Thyroid gland (tissue), 4 donors: ENCODE measurements around the gene CREB3L2. TPM values are rescaled to one million over a fixed set of nuclear protein-coding genes. Genes with fewer than 3 reads are reported as not detected.

Experiments used
- DNase-seq, 2 donors: peaks; one replicate each; pipeline ENCODE4 v3.0.0-alpha.2; 2019
- H3K27ac ChIP-seq, 3 donors: fragments of 200-600 bp; sonication (generic); 1 replicate in 2 of 3; 2 replicates in 1 of 3; pipeline ENCODE4 v1.5.1; 2016 to 2019; ENCODE audit warnings: mild to moderate bottlenecking in 1 of 3, moderate library complexity in 1 of 3
- H3K27me3 ChIP-seq: fragments of 200-600 bp; sonication (generic); one replicate; pipeline ENCODE4 v1.5.1; 2019
- H3K36me3 ChIP-seq, 2 donors: fragments of 200-600 bp; sonication (generic); one replicate each; pipeline ENCODE4 v1.5.1; 2016 to 2019
- H3K4me1 ChIP-seq, 2 donors: fragments of 200-600 bp; sonication (generic); one replicate each; pipeline ENCODE4 v1.5.1; 2017 to 2019
- H3K4me3 ChIP-seq, 3 donors: fragments of 200-600 bp; sonication (generic); replicated peaks in 1 of 3; 1 replicate in 2 of 3; 2 replicates in 1 of 3; pipeline ENCODE4 v1.5.1; 2016; ENCODE audit warnings: mild to moderate bottlenecking in 1 of 3
- H3K9me3 ChIP-seq: fragments of 200-600 bp; sonication (generic); one replicate; pipeline ENCODE4 v1.5.1; 2017
- POLR2A ChIP-seq, 2 donors: fragments of 450-650 bp; IDR thresholded peaks; one replicate each; pipeline ENCODE4 v1.6.1; 2017; ENCODE audit warnings: antibody characterized with exemption in 2 of 2, mild to moderate bottlenecking in 2 of 2, moderate library complexity in 1 of 2
- WGBS, 2 donors: methylation state at CpG; one replicate each; pipeline ENCODE4 v1.1.5; 2017; 5-methylcytosine and 5-hydroxymethylcytosine counted together
- intact Hi-C: fragments of 100-400 bp; cut with DNase I; formaldehyde crosslinking; loops from one replicate; pipeline ENCODE4 v1.15.1; 2023
- total RNA-seq, 4 donors: library from RNA; depleted of rRNA; stranded (reverse); fragments of >200 nt; gene quantifications; one replicate each; pipeline ENCODE4 v1.2.3, GENCODE V29; 2016
- TF ChIP-seq, protein P1 (sequence below), 6 experiments: fragments of 200-600 bp in 3 of 6; fragments of 450-650 bp in 3 of 6; sonication (generic) in 3 of 6; IDR thresholded peaks; one replicate each; pipeline ENCODE4 v1.5.1; 2016 to 2019; ENCODE audit warnings: antibody characterized with exemption in 6 of 6, mild to moderate bottlenecking in 2 of 6, inconsistent platforms in 1 of 6, moderate library complexity in 1 of 6

Gene CREB3L2
- total RNA-seq, 4 donors from 2014 or later = 86.1 to 143 (median 103) TPM

DNA sequence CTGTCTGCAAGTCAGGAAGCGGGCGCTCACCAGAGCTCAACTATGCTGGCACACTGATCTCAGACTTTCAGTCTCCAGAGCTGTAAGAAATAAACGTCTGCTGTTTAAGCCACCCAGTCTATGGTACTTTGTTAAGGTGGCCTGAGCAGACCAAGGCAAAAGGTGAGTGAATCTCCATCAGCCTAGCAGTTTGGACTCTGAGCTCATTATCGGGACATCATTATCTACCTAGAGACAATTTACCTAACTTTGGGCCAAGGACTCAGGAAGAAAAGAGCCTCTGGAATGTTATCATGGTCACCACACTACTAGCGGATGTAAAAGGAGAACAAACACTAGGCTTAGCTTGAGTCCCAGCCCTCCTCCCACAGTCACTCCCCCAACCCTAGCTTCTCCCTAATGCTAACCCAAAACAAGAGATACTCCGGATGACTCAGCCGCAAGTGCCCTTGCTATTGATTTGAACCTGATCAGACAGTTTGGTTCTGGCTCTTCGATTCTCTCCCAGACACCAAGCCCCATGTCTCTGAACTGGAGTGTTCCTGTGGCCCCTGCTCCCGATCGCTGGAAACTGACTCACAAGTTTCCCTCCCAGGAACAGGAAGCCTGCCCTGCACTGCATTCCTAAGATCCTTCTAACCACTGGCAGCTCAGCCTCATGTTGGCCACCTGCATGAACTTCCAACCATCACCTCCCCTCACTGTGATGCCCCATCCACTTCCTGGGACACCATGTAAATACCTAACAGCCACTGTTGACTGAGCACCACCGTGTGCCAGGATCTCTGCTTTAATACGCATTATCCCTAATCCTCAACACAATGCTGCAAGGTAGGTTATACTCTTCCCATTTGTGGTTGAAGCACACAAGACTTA is 34.5 kb downstream of the CREB3L2 start:
- H3K27me3 ChIP-seq = no peaks in the 10 kb centered on the region
- no peak overlapping the region for H3K4me3 ChIP-seq
- 74 to 80% methylated on average over 12 of the region's 12 CpGs for WGBS, 2 donors
- TF ChIP-seq POLR2A (IDR thresholded peaks at IDR 0.05) = no peak
- TF ChIP-seq, protein P1, sequence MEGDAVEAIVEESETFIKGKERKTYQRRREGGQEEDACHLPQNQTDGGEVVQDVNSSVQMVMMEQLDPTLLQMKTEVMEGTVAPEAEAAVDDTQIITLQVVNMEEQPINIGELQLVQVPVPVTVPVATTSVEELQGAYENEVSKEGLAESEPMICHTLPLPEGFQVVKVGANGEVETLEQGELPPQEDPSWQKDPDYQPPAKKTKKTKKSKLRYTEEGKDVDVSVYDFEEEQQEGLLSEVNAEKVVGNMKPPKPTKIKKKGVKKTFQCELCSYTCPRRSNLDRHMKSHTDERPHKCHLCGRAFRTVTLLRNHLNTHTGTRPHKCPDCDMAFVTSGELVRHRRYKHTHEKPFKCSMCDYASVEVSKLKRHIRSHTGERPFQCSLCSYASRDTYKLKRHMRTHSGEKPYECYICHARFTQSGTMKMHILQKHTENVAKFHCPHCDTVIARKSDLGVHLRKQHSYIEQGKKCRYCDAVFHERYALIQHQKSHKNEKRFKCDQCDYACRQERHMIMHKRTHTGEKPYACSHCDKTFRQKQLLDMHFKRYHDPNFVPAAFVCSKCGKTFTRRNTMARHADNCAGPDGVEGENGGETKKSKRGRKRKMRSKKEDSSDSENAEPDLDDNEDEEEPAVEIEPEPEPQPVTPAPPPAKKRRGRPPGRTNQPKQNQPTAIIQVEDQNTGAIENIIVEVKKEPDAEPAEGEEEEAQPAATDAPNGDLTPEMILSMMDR (IDR thresholded peaks at IDR 0.05) = no peak
- H3K4me1 ChIP-seq = peaks cover 81 to 93% of the 10 kb centered on the region in 2 donors
- intact Hi-C loops = no loop called here
- no peaks in the 10 kb centered on the region for H3K9me3 ChIP-seq
- H3K36me3 ChIP-seq = no peaks in the 10 kb centered on the region
- peak; percentile 38 to 45 for DNase-seq
- H3K27ac ChIP-seq = peak overlapping the region; percentile 49 to 88 (median 80)

DNA sequence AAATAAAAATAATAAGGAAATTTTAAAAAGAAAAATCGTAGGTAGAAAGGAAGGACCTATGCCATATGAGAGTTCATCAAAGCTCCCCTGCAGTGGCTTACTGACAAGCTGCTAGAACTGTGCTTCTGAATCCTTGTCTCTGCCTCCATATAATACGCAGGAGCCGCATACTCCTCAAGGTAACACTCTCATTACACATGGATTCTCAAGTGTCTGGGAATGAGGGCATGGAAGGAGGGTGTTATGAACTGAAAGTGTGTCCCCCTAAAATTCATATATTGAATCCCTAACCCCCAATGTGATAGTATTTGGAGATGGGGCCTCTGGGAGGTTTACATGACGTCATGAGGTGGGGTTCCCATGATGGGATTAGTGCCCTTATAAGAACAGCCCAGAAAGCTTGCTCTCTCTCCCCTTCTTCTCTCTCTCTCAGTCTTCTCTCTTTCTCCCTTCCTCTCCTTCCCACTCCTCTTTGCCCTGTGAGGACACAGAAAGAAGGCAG is 35.2 kb downstream of the CREB3L2 start:
- no peak for DNase-seq
- Histone ChIP-seq H3K4me1 (peaks cover 81 to 96% of the 10 kb centered on the region in 2 donors), H3K36me3 (no peaks in the 10 kb centered on the region), H3K27me3 (no peaks in the 10 kb centered on the region), H3K4me3 (no peak overlapping the region), H3K9me3 (no peaks in the 10 kb centered on the region), H3K27ac (peak overlapping the region; percentile 49 to 88 (median 80))
- no peak for TF ChIP-seq POLR2A (IDR thresholded peaks at IDR 0.05)
- TF ChIP-seq, protein P1 (IDR thresholded peaks at IDR 0.05) = no peak
- intact Hi-C loops = no loop called here
- 87 to 88% methylated on average over 4 of the region's 4 CpGs for WGBS, 2 donors

DNA sequence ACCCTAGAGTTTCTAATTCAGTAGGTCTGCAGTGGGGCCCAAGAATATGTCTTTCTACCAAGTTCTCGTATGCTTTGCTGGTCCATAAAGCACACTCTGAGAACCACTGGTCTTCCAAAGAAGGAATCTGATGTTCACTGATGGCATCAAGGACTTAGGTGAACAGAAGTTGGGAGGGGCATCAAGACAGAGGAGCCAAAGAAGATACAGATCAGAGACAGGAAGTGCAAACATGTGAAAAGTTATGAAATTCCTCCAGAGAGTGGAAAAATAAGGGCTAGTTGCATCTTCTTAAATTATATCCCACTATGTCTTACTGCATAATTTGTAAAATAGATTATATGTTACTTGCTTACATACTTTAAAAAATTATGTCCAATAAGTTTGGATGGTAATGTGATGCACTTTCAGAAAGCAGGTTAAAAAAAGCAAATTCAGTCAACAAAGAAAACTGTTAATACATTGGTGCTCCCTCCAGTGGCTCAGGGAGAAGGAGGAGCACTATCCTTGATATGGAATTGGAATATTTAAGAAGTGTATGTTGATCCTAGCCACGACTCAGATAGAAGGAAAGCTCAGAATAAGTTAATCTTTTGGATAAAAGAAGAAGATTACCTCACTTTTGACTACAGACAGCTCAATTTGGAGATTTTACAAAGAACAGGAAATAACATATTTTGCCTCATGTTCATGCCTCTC is 35.8 kb downstream of the CREB3L2 start:
- 73 to 77% methylated on average over 2 of the region's 2 CpGs for WGBS, 2 donors
- no peak for DNase-seq
- H3K4me1 ChIP-seq = peaks cover 83 to 96% of the 10 kb centered on the region in 2 donors
- H3K36me3 ChIP-seq = no peaks in the 10 kb centered on the region
- intact Hi-C loops = no loop called here
- peak overlapping the region; percentile 64 to 88 (median 80) for H3K27ac ChIP-seq
- H3K27me3 ChIP-seq = no peaks in the 10 kb centered on the region
- H3K9me3 ChIP-seq = no peaks in the 10 kb centered on the region
- H3K4me3 ChIP-seq = no peak overlapping the region
- TF ChIP-seq, protein P1 (IDR thresholded peaks at IDR 0.05) = peak in 2 of 6 experiments; percentile 16 to 19
- no peak for TF ChIP-seq POLR2A (IDR thresholded peaks at IDR 0.05)

DNA sequence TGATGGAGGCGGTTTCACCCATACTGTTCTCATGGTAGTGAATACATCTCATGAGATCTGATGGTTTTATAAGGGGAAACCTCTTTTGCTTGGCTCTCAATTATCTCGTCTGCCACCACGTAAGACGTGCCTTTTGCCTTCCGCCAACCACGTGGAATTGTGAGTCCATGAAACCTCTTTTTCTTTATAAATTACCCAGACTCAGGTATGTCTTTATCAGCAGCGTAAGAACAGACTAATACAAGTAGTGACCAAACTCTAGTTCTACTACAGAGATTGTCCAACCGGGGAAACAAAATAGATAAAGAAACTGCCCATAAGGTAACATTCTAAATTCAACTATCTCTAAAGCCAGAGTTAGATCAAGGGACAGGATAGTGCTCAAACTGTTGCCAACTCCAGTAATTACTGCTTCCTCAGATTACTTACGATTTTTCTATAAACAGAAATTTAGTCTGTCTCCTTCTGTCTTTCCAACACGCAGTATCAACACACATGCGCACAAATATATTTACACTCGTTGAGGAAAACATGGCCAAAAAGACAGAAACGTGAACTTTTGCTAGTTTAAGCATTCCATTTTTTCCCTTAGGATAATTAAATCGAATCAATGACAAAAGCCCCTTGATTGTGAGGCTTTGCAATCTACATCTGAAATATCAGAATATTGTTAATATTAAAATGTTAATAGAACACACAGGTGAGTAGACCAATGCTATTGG is 36.9 kb downstream of the CREB3L2 start:
- intact Hi-C loops = no loop called here
- DNase-seq = no peak
- H3K9me3 ChIP-seq = no peaks in the 10 kb centered on the region
- peak overlapping the region; percentile 64 to 88 (median 80) for H3K27ac ChIP-seq
- 88 to 91% methylated on average over 14 of the region's 14 CpGs for WGBS, 2 donors
- H3K27me3 ChIP-seq = no peaks in the 10 kb centered on the region
- TF ChIP-seq, protein P1 (IDR thresholded peaks at IDR 0.05) = no peak
- TF ChIP-seq POLR2A (IDR thresholded peaks at IDR 0.05) = no peak
- peaks cover 76 to 94% of the 10 kb centered on the region in 2 donors for H3K4me1 ChIP-seq
- H3K4me3 ChIP-seq = no peak overlapping the region
- H3K36me3 ChIP-seq = no peaks in the 10 kb centered on the region
